Tibial nerve (tissue), 4 donors: ENCODE data around the gene PSKH1. TPM values are rescaled to one million over a fixed set of nuclear protein-coding genes. Genes with fewer than 3 reads are reported as not detected.

Source experiments
- DNase-seq, 2 donors: peaks; one replicate each; pipeline ENCODE4 v3.0.0-alpha.2; 2019; ENCODE audit warnings: low spot score in 2 of 2
- H3K27ac ChIP-seq, 4 donors: fragments of 200-600 bp; sonication (generic) in 3 of 4; one replicate each; pipeline ENCODE4 v1.5.1; 2017 to 2019; ENCODE audit warnings: mild to moderate bottlenecking in 1 of 4
- H3K27me3 ChIP-seq, 2 donors: fragments of 200-600 bp; sonication (generic) in 1 of 2; one replicate each; pipeline versions ENCODE4 v1.5.1 to v1.6.0; 2017 to 2019
- H3K36me3 ChIP-seq, 3 donors: fragments of 200-600 bp; sonication (generic); one replicate each; pipeline ENCODE4 v1.5.1; 2018 to 2019
- H3K4me1 ChIP-seq, 4 donors: fragments of 200-600 bp; sonication (generic) in 3 of 4; one replicate each; pipeline ENCODE4 v1.5.1; 2017 to 2019
- H3K4me3 ChIP-seq, 4 donors: fragments of 200-600 bp; sonication (generic) in 3 of 4; one replicate each; pipeline ENCODE4 v1.5.1; 2017 to 2019; ENCODE audit warnings: mild to moderate bottlenecking in 1 of 4, moderate library complexity in 1 of 4
- H3K9me3 ChIP-seq, 4 donors: fragments of 200-600 bp; sonication (generic) in 3 of 4; one replicate each; pipeline ENCODE4 v1.5.1; 2017 to 2019
- CTCF ChIP-seq, 5 experiments: fragments of 200-600 bp in 3 of 5; fragments of 450-650 bp in 2 of 5; sonication (generic) in 3 of 5; IDR thresholded peaks; one replicate each; pipeline ENCODE4 v1.5.1; 2016 to 2019; ENCODE audit warnings: antibody characterized with exemption in 5 of 5, mild to moderate bottlenecking in 3 of 5, moderate library complexity in 2 of 5
- EP300 ChIP-seq, 2 donors: sonication (generic); formaldehyde crosslinking; IDR thresholded peaks; one replicate each; pipeline ENCODE4 v1.6.1; 2017; ENCODE audit warnings: antibody characterized with exemption in 2 of 2, mild to moderate bottlenecking in 1 of 2
- POLR2A ChIP-seq, 2 donors: fragments of 450-650 bp; IDR thresholded peaks; one replicate each; pipeline ENCODE4 v1.6.1; 2017; ENCODE audit warnings: antibody characterized with exemption in 2 of 2, mild to moderate bottlenecking in 2 of 2, moderate library complexity in 2 of 2
- WGBS, 2 donors: methylation state at CpG; one replicate each; pipeline ENCODE4 v1.1.5; 2018; 5-methylcytosine and 5-hydroxymethylcytosine counted together
- total RNA-seq, 4 donors: library from RNA; depleted of rRNA; stranded (reverse); fragments of >200 nt; gene quantifications; one replicate each; pipeline ENCODE4 v1.1.0, GENCODE V29; 2016

PSKH1 gene
- total RNA-seq, 4 donors from 2014 or later: 22.2 to 30.8 (median 24.2) TPM

- Histone ChIP-seq H3K36me3 (peaks cover 4 to 63% (median 27%) of the 10 kb centered on the region in 3 donors), H3K27me3 (no peaks in the 10 kb centered on the region), H3K4me1 (peaks cover 0 to 16% (median 7%) of the 10 kb centered on the region in 4 donors), H3K27ac (peak within 1 kb of the TSS; percentile 60 to 79 (median 68)), H3K4me3 (peak within 1 kb of the TSS in 1 of 4 donors; percentile 28), H3K9me3 (no peaks in the 10 kb centered on the region)
- DNase-seq: peak; percentile 86 to 89
- peak in 1 of 2 donors; percentile 53 for TF ChIP-seq POLR2A (IDR thresholded peaks at IDR 0.05)
- no peak for TF ChIP-seq CTCF (IDR thresholded peaks at IDR 0.05)
- peak; percentile 46 to 49 for TF ChIP-seq EP300 (IDR thresholded peaks at IDR 0.05)
- WGBS, 2 donors: 16 to 24% methylated on average over 19 to 22 of the region's 22 CpGs
These were observed 8.4 kb upstream of the PSKH1 start, which contains the start of gene NRN1L for GRCh38 chr16:67884684-67885083. NRN1L (plus strand) TSS chr16:67884885; CDS start chr16:67884904, 19 bp downstream.

- DNase-seq: no peak
- H3K9me3 ChIP-seq: no peaks in the 10 kb centered on the region
- H3K36me3 ChIP-seq: peaks cover 0 to 55% (median 19%) of the 10 kb centered on the region in 3 donors
- peaks cover 0 to 16% (median 7%) of the 10 kb centered on the region in 4 donors for H3K4me1 ChIP-seq
- H3K27ac ChIP-seq: peak overlapping the region in 2 of 4 donors; percentile 52 to 79
- no peak overlapping the region for H3K4me3 ChIP-seq
- no peaks in the 10 kb centered on the region for H3K27me3 ChIP-seq
- WGBS, 2 donors: 92 to 97% methylated on average over 12 of the region's 12 CpGs
- TF ChIP-seq CTCF (IDR thresholded peaks at IDR 0.05) (no peak), POLR2A (IDR thresholded peaks at IDR 0.05) (no peak), EP300 (IDR thresholded peaks at IDR 0.05) (no peak)
These were observed 7.5 kb upstream of the PSKH1 start for GRCh38 chr16:67885545-67885944.

GRCh38 chr16:67885976-67886375 lies 7.1 kb upstream of the PSKH1 start:
- H3K36me3 ChIP-seq: peaks cover 0 to 50% (median 14%) of the 10 kb centered on the region in 3 donors

GRCh38 chr16:67886387-67886786 lies 6.7 kb upstream of the PSKH1 start:
- WGBS, 2 donors: 92 to 93% methylated on average over 5 of the region's 5 CpGs
- H3K36me3 ChIP-seq: peaks cover 0 to 46% (median 10%) of the 10 kb centered on the region in 3 donors
- DNase-seq: no peak
- no peaks in the 10 kb centered on the region for H3K9me3 ChIP-seq
- no peak overlapping the region for H3K4me3 ChIP-seq
- H3K27ac ChIP-seq: no peak overlapping the region
- TF ChIP-seq CTCF (IDR thresholded peaks at IDR 0.05): no peak
- TF ChIP-seq POLR2A (IDR thresholded peaks at IDR 0.05): no peak
- no peak for TF ChIP-seq EP300 (IDR thresholded peaks at IDR 0.05)
- no peaks in the 10 kb centered on the region for H3K27me3 ChIP-seq
- H3K4me1 ChIP-seq: peaks cover 0 to 16% (median 7%) of the 10 kb centered on the region in 4 donors

More at GRCh38 chr16:67885976-67886375, 7.1 kb upstream of the PSKH1 start:
- Histone ChIP-seq H3K9me3 (no peaks in the 10 kb centered on the region), H3K4me1 (peaks cover 0 to 16% (median 7%) of the 10 kb centered on the region in 4 donors), H3K27ac (no peak overlapping the region), H3K27me3 (no peaks in the 10 kb centered on the region), H3K4me3 (no peak overlapping the region)
- WGBS, 2 donors: 91 to 94% methylated on average over 18 of the region's 19 CpGs
- no peak for DNase-seq
- TF ChIP-seq CTCF (IDR thresholded peaks at IDR 0.05) (no peak), EP300 (IDR thresholded peaks at IDR 0.05) (no peak), POLR2A (IDR thresholded peaks at IDR 0.05) (no peak)

- no peak overlapping the region for H3K27ac ChIP-seq
- peaks cover 0 to 27% (median 0%) of the 10 kb centered on the region in 3 donors for H3K36me3 ChIP-seq
- H3K27me3 ChIP-seq: no peaks in the 10 kb centered on the region
- peaks cover 0 to 23% (median 7%) of the 10 kb centered on the region in 4 donors for H3K4me1 ChIP-seq
- H3K4me3 ChIP-seq: no peak overlapping the region
- 73 to 78% methylated on average over 3 of the region's 3 CpGs for WGBS, 2 donors
- no peak for TF ChIP-seq POLR2A (IDR thresholded peaks at IDR 0.05)
- no peak for TF ChIP-seq EP300 (IDR thresholded peaks at IDR 0.05)
- no peak for TF ChIP-seq CTCF (IDR thresholded peaks at IDR 0.05)
- no peak for DNase-seq
- H3K9me3 ChIP-seq: no peaks in the 10 kb centered on the region
These were observed 4.7 kb upstream of the PSKH1 start for GRCh38 chr16:67888331-67888730.
